ENCODE measurements around the gene TCFL5. TPM values are rescaled to one million over a fixed set of nuclear protein-coding genes. Genes with fewer than 3 reads are reported as not detected.

Gene TCFL5
- total RNA-seq, 2 experiments from 2014 or later = 6.2 to 6.5 TPM

- ChIA-PET CTCF (interaction anchor here (0.8 kb wide), 1 partner anchor 49 kb away, joined by 3 read pairs; no protein-coding TSS in a partner anchor), POLR2A (no interaction called here)
Measured at GRCh38 chr20:62844182-62844581, 17.4 kb downstream of the TCFL5 start.

- CTCF ChIA-PET = no interaction called here
Measured at GRCh38 chr20:62843656-62844055, 18.0 kb downstream of the TCFL5 start.

GRCh38 chr20:62841705-62842212, 19.9 kb downstream of the TCFL5 start:
- CTCF ChIA-PET = no interaction called here
- POLR2A ChIA-PET = no interaction called here

More at GRCh38 chr20:62843656-62844055, 18.0 kb downstream of the TCFL5 start:
- POLR2A ChIA-PET = no interaction called here

- ChIA-PET CTCF (no interaction called here), POLR2A (no interaction called here)
Measured at GRCh38 chr20:62840244-62841197, 21.1 kb downstream of the TCFL5 start.

GRCh38 chr20:62839816-62840215, 21.8 kb downstream of the TCFL5 start:
- ChIA-PET POLR2A (no interaction called here), CTCF (no interaction called here)

- CTCF ChIA-PET = no interaction called here
- POLR2A ChIA-PET = no interaction called here
Measured at GRCh38 chr20:62839261-62839660, 22.4 kb downstream of the TCFL5 start.

- ChIA-PET CTCF (no interaction called here), POLR2A (no interaction called here)
Measured at GRCh38 chr20:62838128-62838891, 23.3 kb downstream of the TCFL5 start.

- ChIA-PET CTCF (no interaction called here), POLR2A (no interaction called here)
Measured at GRCh38 chr20:62837790-62838127, 23.9 kb downstream of the TCFL5 start.

- CTCF ChIA-PET = no interaction called here
- POLR2A ChIA-PET = no interaction called here
Measured at GRCh38 chr20:62836967-62837490, 24.6 kb downstream of the TCFL5 start.

GRCh38 chr20:62835931-62836861, 25.4 kb downstream of the TCFL5 start:
- ChIA-PET POLR2A (no interaction called here), CTCF (no interaction called here)

GRCh38 chr20:62834967-62835730, 26.5 kb downstream of the TCFL5 start:
- ChIA-PET CTCF (interaction anchor here (0.7 kb wide), 1 partner anchor 244 kb away, joined by 3 read pairs; no protein-coding TSS in a partner anchor), POLR2A (no interaction called here)

GRCh38 chr20:62832951-62833391, 28.7 kb downstream of the TCFL5 start:
- CTCF ChIA-PET = no interaction called here
- POLR2A ChIA-PET = no interaction called here

- ChIA-PET CTCF (interaction anchor here (1.3 kb wide), 1 partner anchor 25 kb away, joined by 3 read pairs; no protein-coding TSS in a partner anchor), POLR2A (no interaction called here)
Measured at GRCh38 chr20:62832212-62832922, 29.3 kb downstream of the TCFL5 start.

GRCh38 chr20:62831854-62832211, 29.8 kb downstream of the TCFL5 start:
- POLR2A ChIA-PET = no interaction called here
- CTCF ChIA-PET = interaction anchor here (1.3 kb wide), 1 partner anchor 24 kb away, joined by 3 read pairs; no protein-coding TSS in a partner anchor

GRCh38 chr20:62831361-62831788, 30.2 kb downstream of the TCFL5 start:
- ChIA-PET POLR2A (no interaction called here), CTCF (interaction anchor here (1.3 kb wide), 1 partner anchor 24 kb away, joined by 3 read pairs; no protein-coding TSS in a partner anchor)

- ChIA-PET POLR2A (no interaction called here), CTCF (interaction anchor here (1.3 kb wide), 1 partner anchor 23 kb away, joined by 3 read pairs; no protein-coding TSS in a partner anchor)
Measured at GRCh38 chr20:62830821-62831220, 30.8 kb downstream of the TCFL5 start.

GRCh38 chr20:62830251-62830650, 31.4 kb downstream of the TCFL5 start:
- ChIA-PET CTCF (no interaction called here), POLR2A (no interaction called here)
